HEK293 (cell line): ENCODE data around the gene SNUPN.

Source experiments
- CTCF ChIA-PET: fragments of 350-600 bp; formaldehyde crosslinking; extraction: SDS; loops from one replicate; lab custom pipeline; 2021; ENCODE audit warnings: antibody characterized with exemption; lab: Yijun Ruan, JAX
- POLR2A ChIA-PET: fragments of 300-600 bp; formaldehyde crosslinking; extraction: SDS; loops from one replicate; lab custom pipeline; 2020; ENCODE audit warnings: antibody characterized with exemption, inconsistent platforms; lab: Yijun Ruan, JAX
- H3K27ac ChIP-seq: fragments of 200-500 bp; sonication (Bioruptor generic); 2 replicates; pipeline ENCODE4 v1.5.1; 2014; ENCODE audit warnings: low read depth, low read length, control low read depth, inconsistent platforms; ENCODE audit errors: extremely low read depth
- H3K36me3 ChIP-seq, 2 experiments: fragments of 200-500 bp in 1 of 2; sonication (Bioruptor generic) in 1 of 2; 1 replicate in 1 of 2; 2 replicates in 1 of 2; pipeline ENCODE4 v1.5.1; 2014 to 2017; ENCODE audit warnings: inconsistent platforms in 2 of 2, low read length in 2 of 2; ENCODE audit not compliant: control insufficient read depth in 2 of 2, insufficient read depth in 1 of 2
- H3K4me1 ChIP-seq: fragments of 200-500 bp; sonication (Bioruptor generic); 2 replicates; pipeline ENCODE4 v1.5.1; 2014; ENCODE audit warnings: mild to moderate bottlenecking, low read length, inconsistent platforms; ENCODE audit not compliant: control insufficient read depth, insufficient read depth
- H3K4me3 ChIP-seq: 2 replicates; pipeline ENCODE4 v1.5.1; 2011; ENCODE audit warnings: low read depth, mild to moderate bottlenecking, control low read depth, low read length, moderate library complexity
- H3K9me3 ChIP-seq: fragments of 200-500 bp; sonication (Bioruptor generic); 2 replicates; pipeline ENCODE4 v1.5.1; 2014; ENCODE audit warnings: low read depth, low read length, inconsistent platforms; ENCODE audit not compliant: control insufficient read depth, insufficient read depth
- BCL6B ChIP-seq: fragments of 450-650 bp; formaldehyde crosslinking; IDR thresholded peaks from 2 replicates; pipeline ENCODE4 v1.5.1; 2017; ENCODE audit warnings: missing biosample characterization, missing genetic modification characterization
- HOXC10 ChIP-seq: sonication (generic); formaldehyde crosslinking; IDR thresholded peaks from 2 replicates; pipeline ENCODE4 v1.8.1; 2023; ENCODE audit warnings: mild to moderate bottlenecking, missing genetic modification reagents
- MEIS1 ChIP-seq: sonication (generic); formaldehyde crosslinking; IDR thresholded peaks from 2 replicates; pipeline ENCODE4 v1.8.1; 2022; ENCODE audit warnings: missing genetic modification reagents, mild to moderate bottlenecking, borderline replicate concordance
- PRDM6 ChIP-seq: fragments of 450-650 bp; formaldehyde crosslinking; IDR thresholded peaks from 2 replicates; pipeline ENCODE4 v1.5.1; 2017; ENCODE audit warnings: missing biosample characterization, missing genetic modification characterization
- SCRT2 ChIP-seq: fragments of 450-650 bp; formaldehyde crosslinking; IDR thresholded peaks from 2 replicates; pipeline ENCODE4 v1.5.1; 2016; ENCODE audit warnings: missing biosample characterization, missing genetic modification characterization
- YY2 ChIP-seq: fragments of 450-650 bp; formaldehyde crosslinking; IDR thresholded peaks from 2 replicates; pipeline ENCODE4 v1.5.1; 2016; ENCODE audit warnings: missing biosample characterization, missing genetic modification characterization
- ZIC2 ChIP-seq: fragments of 450-650 bp; formaldehyde crosslinking; IDR thresholded peaks from 2 replicates; pipeline ENCODE4 v1.5.1; 2016; ENCODE audit warnings: missing biosample characterization, missing genetic modification characterization
- ZNF114 ChIP-seq: fragments of 450-650 bp; formaldehyde crosslinking; IDR thresholded peaks from 2 replicates; pipeline ENCODE4 v1.5.0; 2017; ENCODE audit warnings: missing biosample characterization, missing genetic modification characterization
- ZNF121 ChIP-seq: fragments of 450-650 bp; formaldehyde crosslinking; IDR thresholded peaks from 2 replicates; pipeline ENCODE4 v1.5.1; 2016; ENCODE audit warnings: missing biosample characterization, missing genetic modification characterization
- ZNF175 ChIP-seq: fragments of 450-650 bp; formaldehyde crosslinking; IDR thresholded peaks from 2 replicates; pipeline ENCODE4 v1.5.1; 2016; ENCODE audit warnings: missing biosample characterization, missing genetic modification characterization
- ZNF184 ChIP-seq: fragments of 450-650 bp; IDR thresholded peaks from 2 replicates; pipeline ENCODE4 v1.5.1; 2018; ENCODE audit warnings: missing biosample characterization, mild to moderate bottlenecking, missing genetic modification characterization
- ZNF221 ChIP-seq: fragments of 450-650 bp; formaldehyde crosslinking; IDR thresholded peaks from 2 replicates; pipeline ENCODE4 v1.5.1; 2017; ENCODE audit warnings: missing biosample characterization, missing genetic modification characterization, borderline replicate concordance
- ZNF223 ChIP-seq: fragments of 450-650 bp; formaldehyde crosslinking; IDR thresholded peaks from 2 replicates; pipeline ENCODE4 v1.5.1; 2016; ENCODE audit warnings: missing biosample characterization, missing genetic modification characterization
- ZNF37A ChIP-seq: fragments of 450-650 bp; IDR thresholded peaks from 2 replicates; pipeline ENCODE4 v1.5.1; 2018; ENCODE audit warnings: missing biosample characterization, missing genetic modification characterization
- ZNF391 ChIP-seq: fragments of 450-650 bp; formaldehyde crosslinking; IDR thresholded peaks from 2 replicates; pipeline ENCODE4 v1.5.1; 2016; ENCODE audit warnings: low read depth, missing biosample characterization, missing genetic modification characterization, borderline replicate concordance
- ZNF571 ChIP-seq: fragments of 450-650 bp; formaldehyde crosslinking; IDR thresholded peaks from 2 replicates; pipeline ENCODE4 v1.5.0; 2017; ENCODE audit warnings: missing biosample characterization, missing genetic modification characterization
- ZNF580 ChIP-seq: fragments of 450-650 bp; formaldehyde crosslinking; IDR thresholded peaks from 2 replicates; pipeline ENCODE4 v1.5.1; 2016; ENCODE audit warnings: missing biosample characterization, missing genetic modification characterization
- ZNF600 ChIP-seq: fragments of 450-650 bp; formaldehyde crosslinking; IDR thresholded peaks from 2 replicates; pipeline ENCODE4 v1.5.1; 2016; ENCODE audit warnings: missing biosample characterization, missing genetic modification characterization
- ZNF692 ChIP-seq: fragments of 450-650 bp; formaldehyde crosslinking; IDR thresholded peaks from 2 replicates; pipeline ENCODE4 v1.5.1; 2016; ENCODE audit warnings: missing biosample characterization, missing genetic modification characterization
- ZNF843 ChIP-seq: fragments of 450-650 bp; formaldehyde crosslinking; IDR thresholded peaks from 2 replicates; pipeline ENCODE4 v1.5.1; 2016; ENCODE audit warnings: missing biosample characterization, missing genetic modification characterization
- ZSCAN23 ChIP-seq: fragments of 450-650 bp; formaldehyde crosslinking; IDR thresholded peaks from 2 replicates; pipeline ENCODE4 v1.5.1; 2016; ENCODE audit warnings: missing biosample characterization, missing genetic modification characterization
- ZXDB ChIP-seq: fragments of 450-650 bp; formaldehyde crosslinking; IDR thresholded peaks from 2 replicates; pipeline ENCODE4 v1.5.1; 2016; ENCODE audit warnings: missing biosample characterization, missing genetic modification characterization
- TF ChIP-seq, protein P1 (sequence below): fragments of 450-650 bp; formaldehyde crosslinking; IDR thresholded peaks from 2 replicates; pipeline ENCODE4; 2016; ENCODE audit warnings: missing biosample characterization, missing genetic modification characterization
- TF ChIP-seq, protein P2 (sequence below): fragments of 450-650 bp; formaldehyde crosslinking; IDR thresholded peaks from 2 replicates; pipeline ENCODE4 v1.5.0; 2017; ENCODE audit warnings: missing biosample characterization, missing genetic modification characterization, borderline replicate concordance
- TF ChIP-seq, protein P3 (sequence below): fragments of 450-650 bp; formaldehyde crosslinking; IDR thresholded peaks from 2 replicates; pipeline ENCODE4 v1.5.1; 2016; ENCODE audit warnings: missing biosample characterization, missing genetic modification characterization, low read depth

The SNUPN gene

DNA sequence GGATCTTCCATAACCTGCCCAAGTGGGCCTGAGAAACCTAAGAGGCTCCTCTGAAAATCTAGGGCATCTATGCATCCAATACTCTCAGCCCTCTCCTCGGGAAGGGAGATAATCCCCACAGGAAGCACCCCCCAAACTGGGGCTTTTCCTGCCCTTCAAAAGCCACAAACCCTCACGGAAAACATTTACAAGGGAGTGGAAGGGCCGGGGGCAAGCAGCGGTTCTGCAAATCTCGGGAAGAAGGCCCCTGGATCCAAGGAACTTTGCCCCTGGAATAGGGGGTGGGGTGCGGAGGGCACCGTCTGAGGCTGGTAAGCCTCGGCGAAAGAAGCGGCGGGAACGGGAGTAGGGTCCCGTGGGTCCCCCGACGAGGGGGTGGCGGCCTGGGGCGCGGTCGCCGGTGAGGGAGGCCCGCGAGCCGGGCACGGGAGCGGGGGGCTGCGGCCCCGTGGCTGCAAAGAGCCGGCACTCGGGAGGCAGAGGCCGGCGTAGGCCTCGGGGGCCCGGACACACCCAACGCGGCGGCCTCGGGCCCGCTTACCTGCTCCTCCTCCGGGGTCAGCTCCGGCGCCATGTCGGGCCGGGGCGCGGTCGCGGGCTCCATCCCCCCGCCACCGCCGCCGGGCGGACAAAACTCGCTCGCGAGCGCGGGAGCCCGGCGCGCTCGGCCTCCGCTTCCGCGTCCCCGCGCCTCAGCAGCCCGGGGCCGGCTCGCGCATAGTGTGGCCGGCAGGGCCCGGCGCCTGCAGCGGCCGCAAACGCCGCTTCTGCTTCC is 47.2 kb downstream of the SNUPN start:
- H3K27ac ChIP-seq, result peak overlapping the region; percentile 96
- no peaks in the 10 kb centered on the region for H3K9me3 ChIP-seq
- ChIA-PET CTCF (interaction anchor here (1.0 to 1.4 kb wide), 7 partner anchors 9 to 210 kb away, joined by 3 to 6 read pairs (median 4); no protein-coding TSS in a partner anchor), POLR2A (interaction anchor here (0.7 to 5.5 kb wide), 9 partner anchors 22 to 210 kb away, joined by 3 to 70 read pairs (median 10); partner anchors contain the start of genes IMP3, MAN2C1, SIN3A and SNUPN)
- peaks cover 14% of the 10 kb centered on the region for H3K4me1 ChIP-seq
- H3K36me3 ChIP-seq, result no peaks in the 10 kb centered on the region; a peak in 1 of 3 replicates
- peak overlapping the region; percentile 84 for H3K4me3 ChIP-seq
- TF ChIP-seq ZNF580 (tag by site-specific recombination) (no peak), ZNF114 (tag by site-specific recombination) (no peak), ZIC2 (tag by site-specific recombination) (no peak), ZNF600 (tag by site-specific recombination) (no peak; the same call in 1 of the 2 replicates), ZNF391 (tag by site-specific recombination) (no peak), ZNF692 (tag by site-specific recombination) (peak; percentile 10; the same call in 1 of the 2 replicates), ZNF37A (tag by site-specific recombination) (peak; percentile 21; the same call in 1 of the 2 replicates), ZNF221 (tag by site-specific recombination) (no peak), HOXC10 (no peak), BCL6B (tag by site-specific recombination) (no peak), ZXDB (tag by site-specific recombination) (peak; percentile 52; the same call in 1 of the 2 replicates), MEIS1 (no peak), ZNF121 (no peak), ZSCAN23 (no peak), ZNF843 (tag by site-specific recombination) (no peak), ZNF175 (tag by site-specific recombination) (no peak), SCRT2 (tag by site-specific recombination) (no peak), PRDM6 (tag by site-specific recombination) (no peak), ZNF571 (tag by site-specific recombination) (no peak), YY2 (tag by site-specific recombination) (no peak), ZNF223 (tag by site-specific recombination) (no peak), ZNF184 (tag by site-specific recombination) (no peak; the same call in 1 of the 2 replicates)
- TF ChIP-seq, protein P1, sequence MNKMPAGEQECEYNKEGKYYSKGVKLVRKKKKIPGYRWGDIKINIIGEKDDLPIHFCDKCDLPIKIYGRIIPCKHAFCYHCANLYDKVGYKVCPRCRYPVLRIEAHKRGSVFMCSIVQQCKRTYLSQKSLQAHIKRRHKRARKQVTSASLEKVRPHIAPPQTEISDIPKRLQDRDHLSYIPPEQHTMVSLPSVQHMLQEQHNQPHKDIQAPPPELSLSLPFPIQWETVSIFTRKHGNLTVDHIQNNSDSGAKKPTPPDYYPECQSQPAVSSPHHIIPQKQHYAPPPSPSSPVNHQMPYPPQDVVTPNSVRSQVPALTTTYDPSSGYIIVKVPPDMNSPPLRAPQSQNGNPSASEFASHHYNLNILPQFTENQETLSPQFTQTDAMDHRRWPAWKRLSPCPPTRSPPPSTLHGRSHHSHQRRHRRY (tag by site-specific recombination), result no peak
- TF ChIP-seq, protein P2, sequence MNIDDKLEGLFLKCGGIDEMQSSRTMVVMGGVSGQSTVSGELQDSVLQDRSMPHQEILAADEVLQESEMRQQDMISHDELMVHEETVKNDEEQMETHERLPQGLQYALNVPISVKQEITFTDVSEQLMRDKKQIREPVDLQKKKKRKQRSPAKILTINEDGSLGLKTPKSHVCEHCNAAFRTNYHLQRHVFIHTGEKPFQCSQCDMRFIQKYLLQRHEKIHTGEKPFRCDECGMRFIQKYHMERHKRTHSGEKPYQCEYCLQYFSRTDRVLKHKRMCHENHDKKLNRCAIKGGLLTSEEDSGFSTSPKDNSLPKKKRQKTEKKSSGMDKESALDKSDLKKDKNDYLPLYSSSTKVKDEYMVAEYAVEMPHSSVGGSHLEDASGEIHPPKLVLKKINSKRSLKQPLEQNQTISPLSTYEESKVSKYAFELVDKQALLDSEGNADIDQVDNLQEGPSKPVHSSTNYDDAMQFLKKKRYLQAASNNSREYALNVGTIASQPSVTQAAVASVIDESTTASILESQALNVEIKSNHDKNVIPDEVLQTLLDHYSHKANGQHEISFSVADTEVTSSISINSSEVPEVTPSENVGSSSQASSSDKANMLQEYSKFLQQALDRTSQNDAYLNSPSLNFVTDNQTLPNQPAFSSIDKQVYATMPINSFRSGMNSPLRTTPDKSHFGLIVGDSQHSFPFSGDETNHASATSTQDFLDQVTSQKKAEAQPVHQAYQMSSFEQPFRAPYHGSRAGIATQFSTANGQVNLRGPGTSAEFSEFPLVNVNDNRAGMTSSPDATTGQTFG (tag by site-specific recombination), result no peak
- TF ChIP-seq, protein P3, sequence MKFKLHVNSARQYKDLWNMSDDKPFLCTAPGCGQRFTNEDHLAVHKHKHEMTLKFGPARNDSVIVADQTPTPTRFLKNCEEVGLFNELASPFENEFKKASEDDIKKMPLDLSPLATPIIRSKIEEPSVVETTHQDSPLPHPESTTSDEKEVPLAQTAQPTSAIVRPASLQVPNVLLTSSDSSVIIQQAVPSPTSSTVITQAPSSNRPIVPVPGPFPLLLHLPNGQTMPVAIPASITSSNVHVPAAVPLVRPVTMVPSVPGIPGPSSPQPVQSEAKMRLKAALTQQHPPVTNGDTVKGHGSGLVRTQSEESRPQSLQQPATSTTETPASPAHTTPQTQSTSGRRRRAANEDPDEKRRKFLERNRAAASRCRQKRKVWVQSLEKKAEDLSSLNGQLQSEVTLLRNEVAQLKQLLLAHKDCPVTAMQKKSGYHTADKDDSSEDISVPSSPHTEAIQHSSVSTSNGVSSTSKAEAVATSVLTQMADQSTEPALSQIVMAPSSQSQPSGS (tag by site-specific recombination), result no peak
